Brain microvascular endothelial cell (primary cell): ENCODE results near the gene ITIH5.

Experiments used
- DNase-seq: peaks from one replicate; pipeline ENCODE4 v3.0.0-alpha.2; 2020
- H3K27ac ChIP-seq: fragments of 250-450 bp; sonication (Bioruptor Pico); 2 replicates; pipeline ENCODE4 v1.5.1; 2020; ENCODE audit warnings: mild to moderate bottlenecking, moderate library complexity
- H3K27me3 ChIP-seq: fragments of 250-450 bp; sonication (Bioruptor Pico); replicated peaks from 2 replicates; pipeline ENCODE4 v1.5.1; 2020; ENCODE audit warnings: mild to moderate bottlenecking
- H3K36me3 ChIP-seq: fragments of 250-450 bp; sonication (Bioruptor Pico); replicated peaks from 2 replicates; pipeline ENCODE4 v1.5.1; 2020; ENCODE audit warnings: mild to moderate bottlenecking
- H3K4me3 ChIP-seq: 2 replicates; pipeline ENCODE4 v1.5.1; 2011; ENCODE audit warnings: low read depth, mild to moderate bottlenecking, control low read depth, low read length, moderate library complexity
- in situ Hi-C: cut with HindIII; loops from 2 replicates; pipeline ENCODE4 v1.10.0; 2017; ENCODE audit warnings: low sequenced_read_pairs, low pct_ligation_motif_present
- TF ChIP-seq, protein P1 (sequence below): IDR thresholded peaks from 2 replicates; pipeline ENCODE4 v1.5.1; 2011; ENCODE audit warnings: low read depth, mild to moderate bottlenecking, moderate library complexity, low read length, control low read depth, inconsistent platforms; ENCODE audit errors: missing control alignments

Gene ITIH5

GRCh38 chr10:7670157-7670556, 3.4 kb upstream of the ITIH5 start:
- Histone ChIP-seq H3K27me3 (peaks cover 19% of the 10 kb centered on the region), H3K27ac (no peak overlapping the region), H3K4me3 (no peak overlapping the region), H3K36me3 (no peaks in the 10 kb centered on the region)
- DNase-seq = no peak
- TF ChIP-seq, protein P1, sequence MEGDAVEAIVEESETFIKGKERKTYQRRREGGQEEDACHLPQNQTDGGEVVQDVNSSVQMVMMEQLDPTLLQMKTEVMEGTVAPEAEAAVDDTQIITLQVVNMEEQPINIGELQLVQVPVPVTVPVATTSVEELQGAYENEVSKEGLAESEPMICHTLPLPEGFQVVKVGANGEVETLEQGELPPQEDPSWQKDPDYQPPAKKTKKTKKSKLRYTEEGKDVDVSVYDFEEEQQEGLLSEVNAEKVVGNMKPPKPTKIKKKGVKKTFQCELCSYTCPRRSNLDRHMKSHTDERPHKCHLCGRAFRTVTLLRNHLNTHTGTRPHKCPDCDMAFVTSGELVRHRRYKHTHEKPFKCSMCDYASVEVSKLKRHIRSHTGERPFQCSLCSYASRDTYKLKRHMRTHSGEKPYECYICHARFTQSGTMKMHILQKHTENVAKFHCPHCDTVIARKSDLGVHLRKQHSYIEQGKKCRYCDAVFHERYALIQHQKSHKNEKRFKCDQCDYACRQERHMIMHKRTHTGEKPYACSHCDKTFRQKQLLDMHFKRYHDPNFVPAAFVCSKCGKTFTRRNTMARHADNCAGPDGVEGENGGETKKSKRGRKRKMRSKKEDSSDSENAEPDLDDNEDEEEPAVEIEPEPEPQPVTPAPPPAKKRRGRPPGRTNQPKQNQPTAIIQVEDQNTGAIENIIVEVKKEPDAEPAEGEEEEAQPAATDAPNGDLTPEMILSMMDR = no peak
- in situ Hi-C loops = no loop called here

DNA sequence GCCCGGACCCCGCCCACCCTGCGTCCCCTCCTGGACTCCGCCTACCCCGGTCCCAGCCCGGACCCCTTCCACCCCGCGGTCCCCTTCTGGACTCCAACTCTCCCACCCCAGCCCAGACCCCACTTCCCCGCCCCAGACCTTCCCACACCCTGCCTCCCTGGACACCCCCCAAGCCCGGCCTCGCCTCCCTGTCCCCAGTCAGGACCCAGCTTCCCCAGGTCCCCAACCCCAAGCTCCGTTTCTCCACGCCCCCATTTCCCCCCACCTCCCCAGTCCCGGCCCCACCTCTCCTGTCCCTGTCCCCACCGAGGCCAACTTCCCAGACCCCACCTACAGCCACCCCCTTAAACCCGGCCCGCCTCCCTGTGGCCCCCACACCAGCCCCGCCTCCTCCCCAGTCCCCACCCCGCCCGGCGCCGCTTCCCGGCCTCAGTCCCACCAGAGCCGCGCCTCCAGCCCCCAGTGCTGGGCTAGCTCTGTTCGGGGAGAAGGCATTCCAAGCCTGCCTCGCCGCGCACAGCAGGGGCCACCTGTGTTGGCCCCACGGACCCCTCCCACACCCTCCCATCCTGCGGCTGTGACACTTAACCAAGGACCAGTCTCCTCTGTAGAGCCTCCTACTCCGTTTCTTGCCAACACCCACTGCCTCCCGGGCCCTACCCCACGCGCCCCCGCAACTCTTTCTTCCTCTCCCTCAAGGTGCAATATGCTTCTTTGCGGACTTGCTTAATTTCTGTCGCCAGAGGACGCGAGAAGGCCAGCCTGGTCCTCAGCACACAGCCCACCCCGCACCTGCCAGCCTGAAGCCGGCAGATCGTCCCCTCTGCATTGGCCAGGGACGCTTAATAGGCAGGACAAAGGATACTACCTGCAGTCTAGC, 736 bp upstream of the ITIH5 start:
- Histone ChIP-seq H3K27me3 (peaks cover 24% of the 10 kb centered on the region), H3K4me3 (no peak overlapping the region), H3K27ac (no peak overlapping the region), H3K36me3 (no peaks in the 10 kb centered on the region)
- TF ChIP-seq, protein P1 = no peak
- in situ Hi-C loops = no loop called here
- DNase-seq = no peak

- no peak overlapping the region for H3K27ac ChIP-seq
- H3K36me3 ChIP-seq = no peaks in the 10 kb centered on the region
- DNase-seq = no peak
- TF ChIP-seq, protein P1 = no peak
- in situ Hi-C loops = no loop called here
- no peak overlapping the region for H3K4me3 ChIP-seq
- peaks cover 24% of the 10 kb centered on the region for H3K27me3 ChIP-seq
Measured at GRCh38 chr10:7665767-7666166, 999 bp downstream of the ITIH5 start.

- DNase-seq = no peak
- Histone ChIP-seq H3K36me3 (no peaks in the 10 kb centered on the region), H3K27me3 (peaks cover 24% of the 10 kb centered on the region), H3K27ac (no peak overlapping the region), H3K4me3 (no peak overlapping the region)
- TF ChIP-seq, protein P1 = no peak
- in situ Hi-C loops = no loop called here
Measured at GRCh38 chr10:7664707-7665106, 2.1 kb downstream of the ITIH5 start.

- H3K27me3 ChIP-seq = peaks cover 18% of the 10 kb centered on the region
- TF ChIP-seq, protein P1 = no peak
- in situ Hi-C loops = no loop called here
Measured at GRCh38 chr10:7662522-7662921, 4.2 kb downstream of the ITIH5 start.

More at GRCh38 chr10:7662522-7662921, 4.2 kb downstream of the ITIH5 start:
- H3K36me3 ChIP-seq = no peaks in the 10 kb centered on the region
- H3K4me3 ChIP-seq = no peak overlapping the region
- no peak overlapping the region for H3K27ac ChIP-seq
- DNase-seq = no peak
